Small intestine (tissue), 7 donors: Measurements from ENCODE around the gene SLCO3A1. TPM values are rescaled to one million over a fixed set of nuclear protein-coding genes. Genes with fewer than 3 reads are reported as not detected.
A peak's percentile ranks its signal among the peaks of the same experiment; 100 is the strongest.

Experiments
- DNase-seq, 2 donors: peaks; one replicate each; pipeline versions ENCODE4 v3.0.0 to v3.0.0-alpha.2; 2013
- FAIRE-seq: peaks from 2 replicates; lab custom pipeline; 2012; peaks lifted over from hg19 to GRCh38; lab: Jason Lieb, UNC
- H3K27ac ChIP-seq, 3 donors: one replicate each; pipeline ENCODE4 v1.5.1; 2013; ENCODE audit warnings: low read length in 2 of 3, mild to moderate bottlenecking in 2 of 3, control low read depth in 1 of 3, inconsistent platforms in 1 of 3, low read depth in 1 of 3, moderate library complexity in 1 of 3
- H3K27me3 ChIP-seq, 3 donors: one replicate each; pipeline ENCODE4 v1.6.1; 2013; ENCODE audit warnings: low read length in 3 of 3, inconsistent platforms in 1 of 3; ENCODE audit not compliant: control insufficient read depth in 3 of 3, insufficient read depth in 3 of 3
- H3K36me3 ChIP-seq, 3 donors: one replicate each; pipeline ENCODE4 v1.6.1; 2013; ENCODE audit warnings: low read length in 3 of 3, inconsistent platforms in 1 of 3, low read depth in 1 of 3, mild to moderate bottlenecking in 1 of 3, moderate library complexity in 1 of 3; ENCODE audit not compliant: control insufficient read depth in 3 of 3, insufficient read depth in 2 of 3
- H3K4me1 ChIP-seq, 3 donors: one replicate each; pipeline ENCODE4 v1.6.1; 2013; ENCODE audit warnings: low read length in 2 of 3, inconsistent platforms in 1 of 3, low read depth in 1 of 3, mild to moderate bottlenecking in 1 of 3, moderate library complexity in 1 of 3; ENCODE audit not compliant: control insufficient read depth in 3 of 3, insufficient read depth in 2 of 3
- H3K4me3 ChIP-seq, 3 donors: one replicate each; pipeline ENCODE4 v1.5.1; 2013; ENCODE audit warnings: low read length in 3 of 3, control low read depth in 1 of 3, inconsistent platforms in 1 of 3, low read depth in 1 of 3, mild to moderate bottlenecking in 1 of 3, moderate library complexity in 1 of 3
- H3K9me3 ChIP-seq, 2 donors: one replicate each; pipeline ENCODE4 v1.6.1; 2013; ENCODE audit warnings: low read depth in 1 of 2, low read length in 1 of 2; ENCODE audit not compliant: control insufficient read depth in 2 of 2, insufficient read depth in 1 of 2
- WGBS, 3 donors: extraction: QIAGEN DNeasy Blood & Tissue Kit; methylation state at CpG; one replicate each; pipeline ENCODE4 v1.1.7; 2013; 5-methylcytosine and 5-hydroxymethylcytosine counted together
- polyA plus RNA-seq, 4 donors: library from polyadenylated mRNA; stranded (reverse) in 3 of 4; unstranded in 1 of 4; fragments of 200-250 nt in 3 of 4; fragments of 120-200 nt in 1 of 4; gene quantifications; one replicate each; pipeline versions ENCODE4 v1.2.1 to v1.2.3, GENCODE V29; 2013
- donor health status: healthy with polysubstance abuse.
- donor health status: control.
- donor health status: control.
- donor health status: Bipolar disorder and iron deficiency.
- donor health status: healthy.

The SLCO3A1 gene
- polyA plus RNA-seq, 4 donors, result 0.89 to 4.4 (median 2.6) TPM

DNA sequence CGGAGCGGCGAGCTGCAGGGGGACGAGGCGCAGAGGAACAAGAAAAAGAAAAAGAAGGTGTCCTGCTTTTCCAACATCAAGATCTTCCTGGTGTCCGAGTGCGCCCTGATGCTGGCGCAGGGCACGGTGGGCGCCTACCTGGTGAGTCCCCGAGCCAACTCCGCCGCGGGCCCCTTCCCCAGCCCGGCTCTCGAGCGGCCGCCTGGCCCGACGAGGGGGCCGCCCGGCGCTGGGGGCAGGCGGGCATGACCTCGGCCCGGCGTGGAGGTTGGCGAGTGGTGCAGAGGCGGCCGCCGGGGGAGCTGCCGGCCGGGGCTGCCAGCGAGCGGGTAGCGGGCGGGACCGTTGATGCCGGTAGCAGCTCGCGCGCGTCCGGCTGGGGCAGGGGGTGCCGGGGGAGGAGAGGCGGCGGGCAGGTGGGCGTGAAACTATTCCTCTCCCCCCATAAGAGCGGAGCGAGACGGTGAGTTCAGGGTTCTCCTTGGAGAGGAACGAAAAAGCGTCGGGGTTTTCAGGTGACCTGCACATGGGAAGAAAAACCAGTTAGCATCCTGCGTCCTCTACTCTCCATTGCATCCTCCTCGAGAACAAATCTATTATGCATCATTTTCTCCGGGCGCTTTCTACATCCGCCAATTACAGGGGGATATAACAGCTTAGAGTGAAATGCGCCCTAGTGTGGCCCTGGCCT, 585 bp downstream of the SLCO3A1 start:
- H3K27ac ChIP-seq, result peak overlapping the region in 2 of 3 donors; percentile 44 to 60
- H3K4me1 ChIP-seq, result peaks cover 0 to 8% (median 6%) of the 10 kb centered on the region in 3 donors
- peaks cover 0 to 19% (median 3%) of the 10 kb centered on the region in 3 donors for H3K27me3 ChIP-seq
- DNase-seq, result peak in 1 of 2 donors; percentile 46
- no peaks in the 10 kb centered on the region for H3K9me3 ChIP-seq
- WGBS, 3 donors, result 1 to 3% (median 2%) methylated on average over 40 to 60 of the region's 60 CpGs
- FAIRE-seq, result no peak
- no peaks in the 10 kb centered on the region for H3K36me3 ChIP-seq
- peak overlapping the region; percentile 28 to 64 (median 55) for H3K4me3 ChIP-seq

DNA sequence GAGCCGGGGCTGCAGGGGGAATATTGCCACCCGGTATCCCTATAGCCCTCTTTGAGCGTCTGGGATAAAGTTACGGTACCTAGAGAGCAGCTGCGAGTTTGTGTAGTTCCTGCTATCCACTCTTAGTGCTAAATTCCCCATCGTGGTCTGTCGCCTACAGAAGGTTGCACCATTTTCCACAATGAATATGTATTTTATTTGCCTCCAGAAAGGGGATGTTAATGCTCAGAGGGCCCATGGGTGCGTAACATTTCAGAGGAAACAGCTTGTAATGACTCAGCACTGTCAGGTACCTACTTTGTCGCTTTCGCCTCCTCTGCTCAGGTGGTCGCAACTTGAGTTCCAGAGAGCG, 1.1 kb downstream of the SLCO3A1 start:
- Histone ChIP-seq H3K4me1 (peaks cover 0 to 8% (median 6%) of the 10 kb centered on the region in 3 donors), H3K4me3 (peak overlapping the region in 2 of 3 donors; percentile 28 to 55), H3K36me3 (no peaks in the 10 kb centered on the region), H3K9me3 (no peaks in the 10 kb centered on the region), H3K27me3 (peaks cover 0 to 19% (median 3%) of the 10 kb centered on the region in 3 donors), H3K27ac (peak overlapping the region in 1 of 3 donors; percentile 44)
- no peak for FAIRE-seq
- WGBS, 3 donors, result 31 to 32% (median 31%) methylated on average over 12 of the region's 12 CpGs
- no peak for DNase-seq

DNA sequence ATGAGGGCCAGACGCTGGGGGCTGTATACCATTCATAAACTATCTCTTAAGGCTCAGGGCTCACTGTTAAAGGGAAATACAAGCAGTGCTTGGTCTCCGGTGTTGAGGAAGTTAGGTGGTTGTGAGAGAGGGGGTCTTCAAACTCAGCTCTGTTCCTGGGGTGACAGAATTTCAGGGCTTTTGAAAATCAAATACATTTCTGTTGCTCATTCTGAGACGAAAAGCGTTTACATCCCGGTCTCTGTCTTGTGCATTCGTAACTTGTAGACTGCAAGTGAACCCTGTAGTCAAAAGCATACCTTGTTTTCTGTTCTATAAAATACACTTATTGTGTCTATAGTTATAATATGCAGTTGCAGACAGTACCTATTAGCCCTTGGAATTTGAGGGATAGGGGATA, 1.7 kb downstream of the SLCO3A1 start:
- Histone ChIP-seq H3K9me3 (no peaks in the 10 kb centered on the region), H3K27me3 (peaks cover 0 to 19% (median 3%) of the 10 kb centered on the region in 3 donors), H3K4me1 (peaks cover 0 to 8% (median 6%) of the 10 kb centered on the region in 3 donors), H3K27ac (peak overlapping the region in 1 of 3 donors; percentile 32), H3K36me3 (no peaks in the 10 kb centered on the region), H3K4me3 (no peak overlapping the region)
- DNase-seq (no peak), FAIRE-seq (no peak)
- WGBS, 3 donors, result 65 to 71% (median 67%) methylated on average over 6 of the region's 6 CpGs

DNA sequence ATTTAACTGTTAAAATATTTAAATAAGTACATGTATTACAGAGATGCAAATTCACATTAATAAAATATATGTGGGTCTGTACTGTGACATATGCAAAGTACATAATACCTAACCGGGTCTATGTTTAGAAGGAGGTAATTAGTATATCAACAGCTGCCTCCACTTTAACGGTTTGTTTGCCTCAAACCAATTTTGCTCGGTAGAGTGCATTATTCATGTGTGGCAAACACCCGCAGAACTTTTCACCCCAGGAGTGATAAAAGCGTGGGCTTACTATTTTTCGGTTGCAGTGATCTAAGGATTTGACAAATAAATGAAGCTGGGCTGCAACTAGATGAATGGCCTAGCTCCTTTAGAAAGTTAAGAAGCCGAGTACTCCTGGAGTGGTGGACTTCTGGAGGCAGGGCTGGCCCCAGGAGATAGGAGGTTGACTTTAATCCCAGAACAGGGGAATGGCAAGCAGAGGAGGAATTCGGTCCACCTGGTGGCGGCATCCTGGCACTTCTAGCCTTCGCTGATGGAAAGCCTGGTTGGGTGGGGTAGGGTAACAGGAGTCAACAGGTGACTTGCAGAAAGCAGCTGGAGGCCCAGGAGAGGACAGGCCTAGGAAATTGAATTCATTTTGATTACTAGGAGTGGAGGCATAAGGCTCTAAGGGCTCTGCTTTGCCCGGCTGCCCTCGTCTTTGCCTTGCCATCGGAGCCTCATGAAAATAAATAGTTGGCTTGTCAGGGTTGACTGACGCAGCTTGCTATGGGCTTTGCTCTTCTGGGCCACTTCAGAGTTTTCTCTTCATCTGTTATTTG, 2.4 kb downstream of the SLCO3A1 start:
- H3K27ac ChIP-seq, result no peak overlapping the region
- no peaks in the 10 kb centered on the region for H3K36me3 ChIP-seq
- H3K27me3 ChIP-seq, result peaks cover 0 to 19% (median 3%) of the 10 kb centered on the region in 3 donors
- WGBS, 3 donors, result 42 to 61% (median 46%) methylated on average over 14 of the region's 14 CpGs
- H3K4me1 ChIP-seq, result peaks cover 0 to 8% (median 6%) of the 10 kb centered on the region in 3 donors
- FAIRE-seq (no peak), DNase-seq (peak; percentile 20 to 26)
- no peak overlapping the region for H3K4me3 ChIP-seq
- no peaks in the 10 kb centered on the region for H3K9me3 ChIP-seq

DNA sequence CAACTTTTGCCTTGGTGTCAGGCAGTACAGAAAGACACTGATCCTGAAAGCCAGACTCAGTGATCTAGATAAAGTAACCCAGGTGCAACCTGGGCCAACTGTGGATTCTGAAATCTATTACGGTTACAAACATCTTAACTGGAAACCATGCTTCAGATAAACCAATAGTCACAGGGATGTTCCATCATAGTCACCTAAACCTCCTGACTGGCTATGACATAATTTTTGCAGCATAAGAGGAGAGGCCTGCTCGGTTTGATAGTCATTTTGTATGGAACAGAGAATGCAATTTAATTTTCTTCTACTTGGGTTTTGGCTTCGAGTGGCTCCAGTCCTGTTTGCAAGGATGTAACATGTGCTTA, 3.7 kb downstream of the SLCO3A1 start:
- peak overlapping the region in 2 of 3 donors; percentile 17 to 21 for H3K27ac ChIP-seq
- peaks cover 0 to 18% (median 3%) of the 10 kb centered on the region in 3 donors for H3K27me3 ChIP-seq
- H3K4me3 ChIP-seq, result no peak overlapping the region
- no peaks in the 10 kb centered on the region for H3K9me3 ChIP-seq
- peaks cover 0 to 4% (median under 1%) of the 10 kb centered on the region in 3 donors for H3K4me1 ChIP-seq
- FAIRE-seq, result no peak
- no peak for DNase-seq
- 69 to 74% (median 72%) methylated on average over 3 of the region's 3 CpGs for WGBS, 3 donors
- no peaks in the 10 kb centered on the region for H3K36me3 ChIP-seq

DNA sequence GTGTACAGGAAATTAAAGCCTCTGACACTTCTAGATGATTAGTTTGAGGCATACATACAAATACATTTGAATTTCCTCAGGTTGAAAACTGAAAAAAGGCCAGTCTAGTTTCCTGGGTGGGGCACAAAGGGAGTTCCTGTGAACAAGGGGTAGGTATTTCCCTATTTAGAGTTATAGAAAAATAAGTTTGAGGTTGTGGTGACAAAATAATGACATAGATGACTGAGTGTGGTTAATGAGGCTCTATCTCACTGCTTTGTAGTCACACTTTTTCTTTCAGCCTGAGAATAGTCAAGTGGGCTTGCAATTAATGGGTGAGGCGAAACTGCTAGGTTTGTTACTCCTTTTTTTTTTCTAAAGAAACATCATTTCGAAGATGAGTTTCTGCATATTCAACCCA, 4.3 kb downstream of the SLCO3A1 start:
- DNase-seq (peak in 1 of 2 donors; percentile 34), FAIRE-seq (no peak)
- 64 to 85% (median 69%) methylated on average over 2 of the region's 2 CpGs for WGBS, 3 donors
- Histone ChIP-seq H3K4me1 (no peaks in the 10 kb centered on the region), H3K27me3 (peaks cover 0 to 13% (median 3%) of the 10 kb centered on the region in 3 donors), H3K4me3 (no peak overlapping the region), H3K36me3 (no peaks in the 10 kb centered on the region), H3K9me3 (no peaks in the 10 kb centered on the region), H3K27ac (peak overlapping the region in 1 of 3 donors; percentile 29)

DNA sequence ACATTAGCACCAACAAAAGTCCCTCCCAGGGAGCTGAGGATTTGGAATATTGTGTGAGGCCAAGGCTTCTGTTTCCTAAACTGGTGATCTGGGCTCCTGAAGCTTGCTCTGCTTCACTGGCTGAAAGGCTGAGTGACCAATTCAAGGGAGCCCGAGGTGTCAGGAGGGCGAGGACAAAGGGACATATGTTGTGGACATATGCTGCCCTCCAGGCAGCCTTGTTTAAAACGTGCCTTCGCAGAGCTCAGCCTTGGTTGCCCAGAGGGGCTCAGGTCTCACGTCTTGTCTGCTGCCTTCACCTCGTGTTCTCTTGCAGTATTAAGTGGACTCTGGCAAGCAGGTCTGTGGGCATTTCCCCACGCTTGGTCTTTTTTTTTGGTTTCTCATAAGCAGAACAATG, 7.0 kb downstream of the SLCO3A1 start:
- WGBS, 3 donors, result 88 to 90% (median 89%) methylated on average over 7 of the region's 7 CpGs
- no peaks in the 10 kb centered on the region for H3K9me3 ChIP-seq
- peaks cover 0 to 2% (median 0%) of the 10 kb centered on the region in 3 donors for H3K4me1 ChIP-seq
- no peak overlapping the region for H3K4me3 ChIP-seq
- H3K36me3 ChIP-seq, result no peaks in the 10 kb centered on the region
- no peak for DNase-seq
- no peaks in the 10 kb centered on the region for H3K27me3 ChIP-seq
- no peak overlapping the region for H3K27ac ChIP-seq
- FAIRE-seq, result no peak

DNA sequence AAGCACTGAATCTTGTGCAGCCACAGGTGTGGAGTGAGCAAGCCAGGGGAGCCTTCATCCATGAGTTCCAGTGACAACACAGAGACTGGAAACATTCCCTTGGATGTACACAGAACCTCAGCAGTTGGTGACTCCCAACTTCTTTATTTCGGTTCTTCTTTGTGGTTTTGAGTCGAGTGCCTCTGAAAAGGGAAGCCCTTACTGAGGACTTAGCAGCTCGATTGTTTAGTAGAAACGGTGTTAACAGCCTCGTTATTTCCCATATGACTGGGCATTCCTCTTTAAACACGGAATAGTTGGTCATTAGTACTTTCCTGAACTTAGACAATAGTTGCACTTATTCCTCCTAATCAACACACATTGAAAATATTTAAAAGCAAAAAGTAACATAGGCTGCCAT, 7.7 kb downstream of the SLCO3A1 start:
- no peak for FAIRE-seq

More for the DNA sequence above, 7.7 kb downstream of the SLCO3A1 start:
- Histone ChIP-seq H3K36me3 (no peaks in the 10 kb centered on the region), H3K27ac (no peak overlapping the region), H3K9me3 (no peaks in the 10 kb centered on the region), H3K27me3 (no peaks in the 10 kb centered on the region), H3K4me1 (peaks cover 0 to 5% (median 0%) of the 10 kb centered on the region in 3 donors), H3K4me3 (no peak overlapping the region)
- WGBS, 3 donors, result 64 to 78% (median 70%) methylated on average over 6 of the region's 6 CpGs
- DNase-seq, result no peak
